ENCODE measurements around the gene CRB2.

CRB2 gene

DNA sequence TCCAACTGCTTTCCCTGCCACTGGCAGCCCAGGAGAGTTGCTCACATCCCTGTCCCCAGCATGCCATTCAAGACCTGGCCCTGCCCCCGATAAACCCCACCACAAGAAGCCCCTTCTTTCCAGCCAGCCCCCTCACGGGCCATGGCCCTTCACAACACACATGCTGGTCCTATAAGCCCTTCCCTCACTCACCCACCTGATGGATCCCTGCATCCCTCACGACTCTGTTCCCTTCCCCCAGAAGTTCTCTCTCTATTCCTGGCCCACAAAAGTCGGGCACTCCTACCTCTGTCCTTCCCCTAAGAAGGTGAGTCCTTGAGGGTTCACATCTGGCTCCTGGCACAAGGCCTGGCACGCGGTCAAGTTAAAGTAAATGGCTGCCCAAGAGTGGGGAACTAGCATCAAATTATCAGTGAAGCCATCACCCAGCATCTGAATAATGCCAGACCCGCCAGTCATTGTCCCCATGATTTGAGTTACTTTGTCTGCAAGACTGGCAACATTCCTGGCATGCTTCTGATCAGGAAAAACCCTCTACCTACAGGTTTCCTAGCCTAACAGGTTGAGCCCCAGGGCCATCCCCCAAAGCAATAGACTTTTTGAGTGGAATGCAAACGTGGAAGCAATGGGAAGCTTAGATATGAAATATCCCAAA lies 65.9 kb downstream of the CRB2 start:
- no peak for DNase-seq (ENCODE audit: low read depth in 2 of 2)

DNA sequence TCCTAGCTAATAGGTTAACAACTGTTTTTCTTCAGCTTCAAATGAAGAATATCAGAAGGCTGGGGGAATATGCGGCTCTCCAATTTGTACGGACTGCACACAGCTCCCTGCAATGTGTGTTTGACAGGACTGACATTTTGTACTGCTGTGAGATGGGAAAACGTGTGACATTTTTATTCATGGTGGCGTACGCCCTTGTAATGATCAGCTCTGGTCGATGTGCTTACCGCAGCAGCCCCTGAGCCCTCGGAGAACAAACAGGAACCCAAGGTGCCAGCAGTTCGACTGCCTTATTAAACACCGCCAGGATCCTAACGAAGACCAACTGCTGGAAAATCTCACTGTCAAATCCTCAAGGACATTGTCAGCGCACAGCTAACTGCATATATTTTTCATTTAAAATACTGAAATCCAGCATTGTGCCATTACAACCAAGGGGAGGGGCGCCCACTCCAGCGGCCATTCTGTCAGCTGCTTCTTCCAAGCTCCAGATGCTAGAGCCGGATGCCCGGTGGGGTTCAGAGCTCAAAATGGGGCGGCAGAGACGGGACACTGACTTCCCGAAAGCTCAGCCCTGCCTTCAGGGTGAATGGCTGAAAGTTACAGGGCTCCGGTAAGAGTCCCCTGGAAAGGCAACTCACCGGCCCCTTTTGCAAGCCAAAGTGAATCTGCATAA lies 66.8 kb downstream of the CRB2 start:
- DNase-seq (ENCODE audit: low read depth in 2 of 2) = no peak

DNA sequence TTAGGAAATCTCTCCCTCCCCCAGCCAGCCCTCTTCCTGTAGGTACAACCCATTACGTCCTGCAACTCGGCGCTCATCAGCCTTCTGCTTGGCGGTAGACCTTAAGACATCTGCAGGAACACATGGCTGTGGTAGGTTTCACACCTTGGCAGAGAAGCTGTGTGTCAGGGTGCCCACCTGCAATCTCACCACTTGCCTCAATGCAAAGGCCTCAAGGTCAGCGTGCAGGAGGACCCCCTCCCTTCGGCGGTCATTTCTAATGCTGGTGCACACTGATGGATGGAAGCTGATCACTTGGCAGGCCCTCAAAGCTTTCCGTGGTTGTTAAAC lies 67.3 kb downstream of the CRB2 start:
- DNase-seq (ENCODE audit: low read depth in 2 of 2) = no peak

DNA sequence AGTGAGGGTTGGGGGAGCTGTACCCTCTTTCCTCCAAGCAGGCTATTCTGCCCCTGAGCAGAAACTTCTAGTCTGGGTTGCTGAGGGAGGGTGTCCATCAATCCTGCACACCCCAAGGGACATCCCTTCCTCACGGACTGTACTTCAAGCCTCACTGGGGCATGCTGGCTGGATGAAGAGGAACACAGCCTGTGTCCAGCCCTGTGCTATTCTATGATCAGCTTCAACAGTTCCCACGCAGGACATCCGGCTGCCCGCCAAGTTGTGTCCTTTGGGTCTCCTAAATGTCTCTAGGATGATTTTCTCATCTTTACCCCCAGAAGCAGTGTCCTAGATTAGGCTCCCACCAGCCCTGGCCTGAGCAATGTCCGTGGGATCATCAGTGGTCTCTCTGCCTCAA lies 68.1 kb downstream of the CRB2 start:
- no peak for DNase-seq (ENCODE audit: low read depth in 2 of 2)

DNA sequence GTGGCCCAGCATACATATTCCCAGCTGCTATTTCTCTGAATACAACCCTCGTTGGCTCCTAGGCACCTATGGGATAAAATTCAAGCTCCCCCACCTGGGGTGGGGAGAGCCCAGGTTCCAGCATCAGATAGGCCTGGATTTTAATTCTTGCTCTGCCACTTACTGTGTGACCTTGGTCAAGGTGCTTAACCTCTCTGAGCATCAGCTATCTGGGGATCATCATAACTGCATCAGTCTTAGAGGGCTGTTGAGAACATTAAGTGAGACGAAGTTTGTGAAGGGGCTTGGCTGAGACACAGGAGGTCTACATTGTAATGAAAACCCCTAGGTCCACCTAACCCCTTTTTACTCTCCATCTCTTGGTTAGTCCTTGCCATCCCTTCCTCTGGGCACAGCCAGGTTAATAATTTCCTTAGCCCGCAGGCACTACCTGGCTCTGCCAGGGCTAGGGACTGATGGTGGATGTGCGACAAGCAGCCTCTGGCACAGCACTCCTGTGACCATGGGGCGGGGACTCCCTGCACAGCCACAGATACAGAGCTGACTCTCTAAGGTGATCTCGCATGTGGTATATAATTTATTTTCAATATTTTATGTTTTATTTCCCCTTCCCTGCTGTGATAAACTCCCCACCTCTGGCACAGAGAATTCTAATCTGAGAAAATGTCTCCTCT lies 68.7 kb downstream of the CRB2 start:
- DNase-seq (ENCODE audit: low read depth in 2 of 2) = no peak

DNA sequence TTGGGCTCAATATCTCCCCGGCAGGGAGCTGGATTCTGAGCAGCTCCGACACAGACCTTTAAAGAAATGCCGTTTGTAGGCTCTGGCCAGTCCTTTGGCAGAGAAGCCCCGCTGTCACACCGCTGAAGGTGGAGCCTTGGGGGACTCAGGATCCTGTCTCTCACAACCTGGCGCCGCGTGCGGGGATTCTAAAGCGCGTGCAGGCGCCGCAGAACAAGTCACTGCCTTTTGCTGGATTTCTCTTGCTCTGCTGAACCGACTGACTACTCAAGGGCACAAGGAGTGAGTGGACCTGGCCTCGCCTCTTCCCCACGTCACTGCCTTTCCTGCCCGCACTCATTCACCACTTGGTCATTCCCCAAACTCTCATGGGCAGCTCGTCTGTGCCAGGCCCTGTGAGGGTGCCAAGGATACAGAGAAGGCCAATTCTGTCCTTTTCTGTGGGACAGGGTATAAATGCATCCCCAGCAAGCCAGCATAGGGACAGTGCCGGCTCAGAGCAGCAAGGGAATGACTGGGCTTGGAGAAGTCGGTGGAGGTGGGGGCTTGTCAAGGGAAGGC lies 69.3 kb downstream of the CRB2 start:
- no peak for DNase-seq (ENCODE audit: low read depth in 2 of 2)

DNA sequence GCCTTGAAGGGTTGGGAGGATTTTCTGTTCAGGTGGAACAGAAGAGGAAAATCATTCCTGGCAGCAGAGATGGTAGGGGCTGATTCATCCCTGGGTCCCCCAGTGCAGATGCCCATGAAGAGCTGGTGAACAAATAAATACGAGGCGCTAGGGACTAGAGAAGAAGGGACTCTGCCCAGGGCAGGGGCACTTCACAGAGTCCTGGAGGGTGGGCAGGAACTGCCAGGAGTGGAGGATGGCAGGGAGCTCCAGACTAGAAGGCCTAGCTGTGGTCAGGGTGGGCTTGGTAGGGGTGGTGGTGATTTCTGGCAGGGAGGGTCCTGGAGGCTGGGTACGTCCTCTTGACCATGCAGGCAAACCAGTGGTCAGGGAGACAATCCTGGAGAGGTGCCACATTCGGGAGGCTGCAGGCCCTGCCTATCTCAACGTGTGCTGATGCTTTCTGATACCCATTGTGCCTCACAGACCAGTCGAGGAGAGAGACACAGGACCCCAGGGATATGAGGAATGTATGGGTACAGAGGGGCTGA lies 69.9 kb downstream of the CRB2 start:
- no peak for DNase-seq (ENCODE audit: low read depth in 2 of 2)

DNA sequence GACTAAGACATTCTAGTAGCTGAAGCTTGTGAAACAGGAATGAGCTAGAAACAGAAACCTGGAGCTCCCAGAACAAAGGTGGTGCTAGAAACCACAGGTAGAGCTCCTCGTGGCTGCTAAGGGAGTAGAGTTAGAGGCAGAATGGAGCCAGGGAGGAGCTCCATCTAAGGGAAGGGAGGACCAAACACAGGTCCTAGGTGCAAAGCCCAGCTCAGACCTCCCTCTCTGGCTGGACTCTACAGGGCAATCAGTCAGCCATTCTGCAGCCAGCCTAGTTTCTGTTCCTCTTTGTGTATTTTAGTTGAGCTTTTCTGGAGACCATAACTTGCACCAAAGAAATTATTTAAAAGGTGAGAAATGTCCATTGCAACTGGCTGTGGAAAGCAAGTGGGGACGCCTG lies 70.4 kb downstream of the CRB2 start:
- DNase-seq (ENCODE audit: low read depth in 2 of 2) = no peak

Data from stimulated activated CD4-positive, alpha-beta T cell treated with anti-CD3 and anti-CD28 coated beads, Interleukin-12 subunit alpha, Interleukin-12 subunit beta, amount 100 ng/mL, for 24 hours (primary cell).